K562 (cell line): Measurements from ENCODE around the gene USP32. TPM values are rescaled to one million over a fixed set of nuclear protein-coding genes. Genes with fewer than 3 reads are reported as not detected.

ENCODE experiments used
- CHCHD3 ChIP-seq: fragments of 250-450 bp; sonication (Bioruptor Pico); IDR thresholded peaks from 2 replicates; pipeline ENCODE4 v2.1.2; 2022; ENCODE audit warnings: mild to moderate bottlenecking
- ETV5 ChIP-seq: sonication (generic); formaldehyde crosslinking; IDR thresholded peaks from 2 replicates; pipeline ENCODE4 v1.4.0; 2020; ENCODE audit warnings: low read depth, mild to moderate bottlenecking, missing genetic modification reagents
- FOXA3 ChIP-seq, 2 experiments: fragments of 450-650 bp in 1 of 2; sonication (generic) in 1 of 2; formaldehyde crosslinking; IDR thresholded peaks in 1 of 2; conservative IDR thresholded peaks in 1 of 2; 2 replicates each; pipeline versions ENCODE4 v1.4.0 to v1.8.0; 2020 to 2022; ENCODE audit warnings: mild to moderate bottlenecking in 2 of 2, missing genetic modification reagents in 1 of 2
- GABPB2 ChIP-seq: fragments of 250-450 bp; sonication (Bioruptor Pico); conservative IDR thresholded peaks from 2 replicates; pipeline ENCODE4 v1.5.1; 2021; ENCODE audit warnings: mild to moderate bottlenecking
- HIVEP1 ChIP-seq: fragments of 250-450 bp; sonication (Bioruptor Pico); IDR thresholded peaks from 2 replicates; pipeline ENCODE4 v1.4.0; 2020; ENCODE audit warnings: mild to moderate bottlenecking
- HMGN3 ChIP-seq: IDR thresholded peaks from 2 replicates; pipeline ENCODE4 v1.6.1; 2011; ENCODE audit warnings: borderline replicate concordance, low read depth, mild to moderate bottlenecking, mixed read lengths, low read length; ENCODE audit not compliant: insufficient read length; ENCODE audit errors: extremely low read depth
- NCOA6 ChIP-seq: fragments of 450-650 bp; IDR thresholded peaks from 2 replicates; pipeline ENCODE4 v1.6.1; 2017; ENCODE audit warnings: mild to moderate bottlenecking
- RBM39 ChIP-seq: fragments of 200-400 bp; formaldehyde crosslinking; optimal IDR thresholded peaks from 2 replicates; pipeline ENCODE3; 2018; ENCODE audit warnings: low read depth, low read length
- SIX5 ChIP-seq, 2 experiments: IDR thresholded peaks; 2 replicates each; pipeline ENCODE4 v1.6.1; 2011; ENCODE audit warnings: low read length in 2 of 2, borderline replicate concordance in 1 of 2, low read depth in 1 of 2, mild to moderate bottlenecking in 1 of 2, moderate library complexity in 1 of 2; ENCODE audit not compliant: insufficient read depth in 1 of 2
- ZSCAN32 ChIP-seq: fragments of 450-650 bp; formaldehyde crosslinking; IDR thresholded peaks from 2 replicates; pipeline ENCODE4 v1.4.0; 2020; ENCODE audit warnings: mild to moderate bottlenecking, moderate library complexity
- polyA plus RNA-seq, 8 experiments: library from polyadenylated mRNA; depleted of rRNA in 4 of 8; stranded (reverse) in 5 of 8; unstranded in 3 of 8; fragments of >200 nt; fragmentation: Nextera tagmentation in 2 of 8; fragmentation: Illumina TruSeq in 1 of 8; extraction: Ambion mirVana in 2 of 8; extraction: Trizol in 1 of 8; gene quantifications; 2 replicates each; pipeline versions ENCODE4 v1.2.1 to v1.2.3, GENCODE V29; 2011 to 2014; ENCODE audit warnings: inconsistent platforms in 1 of 8, missing spikeins in 1 of 8
- total RNA-seq, 7 experiments: library from RNA; depleted of rRNA in 6 of 7; stranded (reverse); fragments of >200 nt in 6 of 7; fragmentation: Illumina TruSeq in 2 of 7; extraction: Trizol in 2 of 7; gene quantifications; 2 replicates each; pipeline versions ENCODE4 v1.2.1 to v1.2.3, GENCODE V29; 2011 to 2021; ENCODE audit warnings: low replicate concordance in 1 of 7
- TF ChIP-seq, protein P1 (sequence below): fragments of 450-650 bp; formaldehyde crosslinking; conservative IDR thresholded peaks from 2 replicates; pipeline ENCODE4 v1.4.0; 2022; ENCODE audit warnings: mild to moderate bottlenecking, missing genetic modification characterization
- TF ChIP-seq, protein P2 (sequence below): fragments of 250-450 bp; sonication (Bioruptor Pico); IDR thresholded peaks from 2 replicates; pipeline ENCODE4 v1.4.0; 2020; ENCODE audit warnings: mild to moderate bottlenecking, moderate library complexity, borderline replicate concordance
- TF ChIP-seq, protein P3 (sequence below), 3 experiments: fragments of 200-800 bp in 1 of 3; sonication (Bioruptor generic) in 1 of 3; sonication (generic) in 1 of 3; formaldehyde crosslinking in 1 of 3; IDR thresholded peaks; 2 replicates each; pipeline versions ENCODE4 v1.6.1 to v1.8.0; 2016 to 2022; ENCODE audit warnings: mild to moderate bottlenecking in 2 of 3, missing compliant biosample characterization in 2 of 3, missing genetic modification characterization in 2 of 3, missing genetic modification reagents in 1 of 3
- TF ChIP-seq, protein P4 (sequence below): sonication (generic); formaldehyde crosslinking; IDR thresholded peaks from 2 replicates; pipeline ENCODE4 v1.8.0; 2022; ENCODE audit warnings: mild to moderate bottlenecking, missing genetic modification reagents

USP32 gene
- total and polyA plus RNA-seq, 9 of the 15 experiments (the other 6 are each of a cell fraction or from before 2014, with no cell fraction given) = 18.0 to 69.3 (median 47.1) TPM

GRCh38 chr17:60392042-60392844 is at the start of gene USP32 (continued):
- TF ChIP-seq, protein P1, sequence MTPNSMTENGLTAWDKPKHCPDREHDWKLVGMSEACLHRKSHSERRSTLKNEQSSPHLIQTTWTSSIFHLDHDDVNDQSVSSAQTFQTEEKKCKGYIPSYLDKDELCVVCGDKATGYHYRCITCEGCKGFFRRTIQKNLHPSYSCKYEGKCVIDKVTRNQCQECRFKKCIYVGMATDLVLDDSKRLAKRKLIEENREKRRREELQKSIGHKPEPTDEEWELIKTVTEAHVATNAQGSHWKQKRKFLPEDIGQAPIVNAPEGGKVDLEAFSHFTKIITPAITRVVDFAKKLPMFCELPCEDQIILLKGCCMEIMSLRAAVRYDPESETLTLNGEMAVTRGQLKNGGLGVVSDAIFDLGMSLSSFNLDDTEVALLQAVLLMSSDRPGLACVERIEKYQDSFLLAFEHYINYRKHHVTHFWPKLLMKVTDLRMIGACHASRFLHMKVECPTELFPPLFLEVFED (CRISPR knock-in tag) = peak; percentile 38; the same call in 1 of the 2 replicates
- TF ChIP-seq, protein P2, sequence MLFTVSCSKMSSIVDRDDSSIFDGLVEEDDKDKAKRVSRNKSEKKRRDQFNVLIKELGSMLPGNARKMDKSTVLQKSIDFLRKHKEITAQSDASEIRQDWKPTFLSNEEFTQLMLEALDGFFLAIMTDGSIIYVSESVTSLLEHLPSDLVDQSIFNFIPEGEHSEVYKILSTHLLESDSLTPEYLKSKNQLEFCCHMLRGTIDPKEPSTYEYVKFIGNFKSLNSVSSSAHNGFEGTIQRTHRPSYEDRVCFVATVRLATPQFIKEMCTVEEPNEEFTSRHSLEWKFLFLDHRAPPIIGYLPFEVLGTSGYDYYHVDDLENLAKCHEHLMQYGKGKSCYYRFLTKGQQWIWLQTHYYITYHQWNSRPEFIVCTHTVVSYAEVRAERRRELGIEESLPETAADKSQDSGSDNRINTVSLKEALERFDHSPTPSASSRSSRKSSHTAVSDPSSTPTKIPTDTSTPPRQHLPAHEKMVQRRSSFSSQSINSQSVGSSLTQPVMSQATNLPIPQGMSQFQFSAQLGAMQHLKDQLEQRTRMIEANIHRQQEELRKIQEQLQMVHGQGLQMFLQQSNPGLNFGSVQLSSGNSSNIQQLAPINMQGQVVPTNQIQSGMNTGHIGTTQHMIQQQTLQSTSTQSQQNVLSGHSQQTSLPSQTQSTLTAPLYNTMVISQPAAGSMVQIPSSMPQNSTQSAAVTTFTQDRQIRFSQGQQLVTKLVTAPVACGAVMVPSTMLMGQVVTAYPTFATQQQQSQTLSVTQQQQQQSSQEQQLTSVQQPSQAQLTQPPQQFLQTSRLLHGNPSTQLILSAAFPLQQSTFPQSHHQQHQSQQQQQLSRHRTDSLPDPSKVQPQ (CRISPR knock-in tag) = no peak
- TF ChIP-seq NCOA6 (peak; percentile 64; the same call in 1 of the 2 replicates), HMGN3 (peak; percentile 98), ZSCAN32 (peak; percentile 29; the same call in 1 of the 2 replicates), FOXA3 (CRISPR knock-in tag; conservative IDR thresholded peaks at IDR 0.05 in 1 of 2, IDR thresholded peaks at IDR 0.05 in 1 of 2) (no peak), CHCHD3 (CRISPR knock-in tag) (no peak), SIX5 (IDR thresholded peaks at IDR 0.05; ENCODE audit: borderline replicate concordance in 1 of 2, insufficient read depth in 1 of 2, low read depth in 1 of 2, low read length in 2 of 2) (peak in 1 of 2 experiments; percentile 21; a peak in 1 of 4 replicates), GABPB2 (CRISPR knock-in tag) (no peak), HIVEP1 (CRISPR knock-in tag) (no peak), RBM39 (no peak), ETV5 (CRISPR knock-in tag) (peak; percentile 98)
- TF ChIP-seq, protein P3, sequence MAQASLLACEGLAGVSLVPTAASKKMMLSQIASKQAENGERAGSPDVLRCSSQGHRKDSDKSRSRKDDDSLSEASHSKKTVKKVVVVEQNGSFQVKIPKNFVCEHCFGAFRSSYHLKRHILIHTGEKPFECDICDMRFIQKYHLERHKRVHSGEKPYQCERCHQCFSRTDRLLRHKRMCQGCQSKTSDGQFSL (CRISPR knock-in tag; IDR thresholded peaks at IDR 0.05) = peak; percentile 94
- TF ChIP-seq, protein P3 (tag; IDR thresholded peaks at IDR 0.05) = peak in 1 of 2 experiments; percentile 96; a peak in 2 of 4 replicates
- TF ChIP-seq, protein P4, sequence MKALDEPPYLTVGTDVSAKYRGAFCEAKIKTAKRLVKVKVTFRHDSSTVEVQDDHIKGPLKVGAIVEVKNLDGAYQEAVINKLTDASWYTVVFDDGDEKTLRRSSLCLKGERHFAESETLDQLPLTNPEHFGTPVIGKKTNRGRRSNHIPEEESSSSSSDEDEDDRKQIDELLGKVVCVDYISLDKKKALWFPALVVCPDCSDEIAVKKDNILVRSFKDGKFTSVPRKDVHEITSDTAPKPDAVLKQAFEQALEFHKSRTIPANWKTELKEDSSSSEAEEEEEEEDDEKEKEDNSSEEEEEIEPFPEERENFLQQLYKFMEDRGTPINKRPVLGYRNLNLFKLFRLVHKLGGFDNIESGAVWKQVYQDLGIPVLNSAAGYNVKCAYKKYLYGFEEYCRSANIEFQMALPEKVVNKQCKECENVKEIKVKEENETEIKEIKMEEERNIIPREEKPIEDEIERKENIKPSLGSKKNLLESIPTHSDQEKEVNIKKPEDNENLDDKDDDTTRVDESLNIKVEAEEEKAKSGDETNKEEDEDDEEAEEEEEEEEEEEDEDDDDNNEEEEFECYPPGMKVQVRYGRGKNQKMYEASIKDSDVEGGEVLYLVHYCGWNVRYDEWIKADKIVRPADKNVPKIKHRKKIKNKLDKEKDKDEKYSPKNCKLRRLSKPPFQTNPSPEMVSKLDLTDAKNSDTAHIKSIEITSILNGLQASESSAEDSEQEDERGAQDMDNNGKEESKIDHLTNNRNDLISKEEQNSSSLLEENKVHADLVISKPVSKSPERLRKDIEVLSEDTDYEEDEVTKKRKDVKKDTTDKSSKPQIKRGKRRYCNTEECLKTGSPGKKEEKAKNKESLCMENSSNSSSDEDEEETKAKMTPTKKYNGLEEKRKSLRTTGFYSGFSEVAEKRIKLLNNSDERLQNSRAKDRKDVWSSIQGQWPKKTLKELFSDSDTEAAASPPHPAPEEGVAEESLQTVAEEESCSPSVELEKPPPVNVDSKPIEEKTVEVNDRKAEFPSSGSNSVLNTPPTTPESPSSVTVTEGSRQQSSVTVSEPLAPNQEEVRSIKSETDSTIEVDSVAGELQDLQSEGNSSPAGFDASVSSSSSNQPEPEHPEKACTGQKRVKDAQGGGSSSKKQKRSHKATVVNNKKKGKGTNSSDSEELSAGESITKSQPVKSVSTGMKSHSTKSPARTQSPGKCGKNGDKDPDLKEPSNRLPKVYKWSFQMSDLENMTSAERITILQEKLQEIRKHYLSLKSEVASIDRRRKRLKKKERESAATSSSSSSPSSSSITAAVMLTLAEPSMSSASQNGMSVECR (CRISPR knock-in tag) = peak; percentile 89
